ENCODE results near the gene HECA. TPM values are rescaled to one million over a fixed set of nuclear protein-coding genes. Genes with fewer than 3 reads are reported as not detected.

Gene HECA
- total RNA-seq, 2 experiments from 2014 or later = 203 to 207 TPM

DNA sequence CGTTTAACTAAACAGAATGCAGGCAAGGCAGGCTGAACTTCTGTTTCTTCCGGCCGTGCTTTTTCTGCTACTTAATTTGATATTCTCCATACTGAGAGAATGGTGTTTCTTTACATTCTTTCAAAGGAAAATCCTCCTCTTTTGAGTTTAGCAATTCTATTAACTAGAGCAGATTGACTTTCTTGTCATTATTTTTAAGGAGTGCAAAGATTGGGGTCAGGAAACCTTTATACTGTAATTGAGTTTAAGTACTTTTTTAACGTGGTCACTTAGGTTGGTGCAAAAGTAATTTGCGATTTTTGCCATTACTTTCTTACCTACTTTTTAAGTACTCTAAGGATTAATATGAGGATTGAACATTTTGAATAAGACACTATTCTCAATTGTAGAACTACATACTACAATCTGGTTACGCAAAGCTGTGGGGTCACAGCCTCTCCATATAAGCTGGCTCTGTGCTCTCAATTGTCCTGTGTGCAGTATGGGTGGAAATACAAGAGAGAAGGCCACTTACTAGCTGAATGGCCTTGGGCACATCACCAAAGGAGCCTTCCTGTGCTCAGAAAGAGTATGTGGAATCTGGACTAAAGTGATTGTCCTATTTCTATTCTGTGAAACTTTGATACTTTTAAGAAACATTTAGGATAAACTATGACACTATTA is 16.7 kb downstream of the HECA start:
- H3K27me3 Mint-ChIP-seq = no peaks in the 10 kb centered on the region
- peaks cover 67% of the 10 kb centered on the region for H3K4me1 ChIP-seq (ENCODE audit: insufficient read depth, low read length)
- DNase-seq (no peak), ATAC-seq (ENCODE audit: poor library complexity) (no peak)
- peaks cover 35% of the 10 kb centered on the region for H3K36me3 Mint-ChIP-seq (ENCODE audit: low read depth)
- peak overlapping the region; percentile 68 for H3K4me3 Mint-ChIP-seq
- no peaks in the 10 kb centered on the region for H3K27me3 ChIP-seq (ENCODE audit: control insufficient read depth in 1 of 2, insufficient read depth in 2 of 2, low read length in 2 of 2)
- H3K4me1 Mint-ChIP-seq (ENCODE audit: low read depth) = peaks cover 94% of the 10 kb centered on the region
- peak overlapping the region; percentile 80 for H3K27ac Mint-ChIP-seq
- TF ChIP-seq, protein P1, sequence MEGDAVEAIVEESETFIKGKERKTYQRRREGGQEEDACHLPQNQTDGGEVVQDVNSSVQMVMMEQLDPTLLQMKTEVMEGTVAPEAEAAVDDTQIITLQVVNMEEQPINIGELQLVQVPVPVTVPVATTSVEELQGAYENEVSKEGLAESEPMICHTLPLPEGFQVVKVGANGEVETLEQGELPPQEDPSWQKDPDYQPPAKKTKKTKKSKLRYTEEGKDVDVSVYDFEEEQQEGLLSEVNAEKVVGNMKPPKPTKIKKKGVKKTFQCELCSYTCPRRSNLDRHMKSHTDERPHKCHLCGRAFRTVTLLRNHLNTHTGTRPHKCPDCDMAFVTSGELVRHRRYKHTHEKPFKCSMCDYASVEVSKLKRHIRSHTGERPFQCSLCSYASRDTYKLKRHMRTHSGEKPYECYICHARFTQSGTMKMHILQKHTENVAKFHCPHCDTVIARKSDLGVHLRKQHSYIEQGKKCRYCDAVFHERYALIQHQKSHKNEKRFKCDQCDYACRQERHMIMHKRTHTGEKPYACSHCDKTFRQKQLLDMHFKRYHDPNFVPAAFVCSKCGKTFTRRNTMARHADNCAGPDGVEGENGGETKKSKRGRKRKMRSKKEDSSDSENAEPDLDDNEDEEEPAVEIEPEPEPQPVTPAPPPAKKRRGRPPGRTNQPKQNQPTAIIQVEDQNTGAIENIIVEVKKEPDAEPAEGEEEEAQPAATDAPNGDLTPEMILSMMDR (IDR thresholded peaks at IDR 0.05) = no peak
- peak overlapping the region; percentile 2 to 60 for H3K27ac ChIP-seq (ENCODE audit: low read depth in 1 of 2, low read length in 2 of 2)
- peaks cover 16% of the 10 kb centered on the region for H3K36me3 ChIP-seq (ENCODE audit: insufficient read depth, low read length)
- POLR2A ChIA-PET = interaction anchor here (0.6 to 6.6 kb wide), 12 partner anchors 8 to 223 kb away, joined by 3 to 66 read pairs (median 4); partner anchors contain the start of gene CITED2
- H3K9me3 ChIP-seq (ENCODE audit: control insufficient read depth in 1 of 2, insufficient read depth in 1 of 2, low read length in 2 of 2) = no peaks in the 10 kb centered on the region
- CTCF ChIA-PET = interaction anchor here (1.5 to 1.7 kb wide), 3 partner anchors 27 to 70 kb away, joined by 3 to 4 read pairs (median 4); no protein-coding TSS in a partner anchor
- intact Hi-C loops (cut with DNase I, micrococcal nuclease) = loop anchor here in 1 of 2 experiments (1.0 kb wide), 1 partner anchor 10 kb away; no protein-coding TSS in a partner anchor
- peak overlapping the region; percentile 28 for H3K4me3 ChIP-seq (ENCODE audit: low read length)
- no peaks in the 10 kb centered on the region for H3K9me3 Mint-ChIP-seq

- TF ChIP-seq, protein P1 (IDR thresholded peaks at IDR 0.05) = no peak
- intact Hi-C loops (cut with DNase I, micrococcal nuclease) = no loop called here
- CTCF ChIA-PET = interaction anchor here (0.8 to 1.7 kb wide), 5 partner anchors 15 to 69 kb away, joined by 3 to 5 read pairs (median 4); no protein-coding TSS in a partner anchor
- peaks cover 22% of the 10 kb centered on the region for H3K36me3 ChIP-seq (ENCODE audit: insufficient read depth, low read length)
- peak overlapping the region; percentile 80 for H3K27ac Mint-ChIP-seq
- H3K27me3 Mint-ChIP-seq = no peaks in the 10 kb centered on the region
- H3K9me3 Mint-ChIP-seq = no peaks in the 10 kb centered on the region
- DNase-seq (no peak), ATAC-seq (ENCODE audit: poor library complexity) (peak; percentile 31)
- H3K4me1 Mint-ChIP-seq (ENCODE audit: low read depth) = peaks cover 94% of the 10 kb centered on the region
- peak overlapping the region; percentile 68 for H3K4me3 Mint-ChIP-seq
- H3K36me3 Mint-ChIP-seq (ENCODE audit: low read depth) = peaks cover 35% of the 10 kb centered on the region
- no peaks in the 10 kb centered on the region for H3K9me3 ChIP-seq (ENCODE audit: control insufficient read depth in 1 of 2, insufficient read depth in 1 of 2, low read length in 2 of 2)
- peak overlapping the region; percentile 28 for H3K4me3 ChIP-seq (ENCODE audit: low read length)
- H3K27ac ChIP-seq (ENCODE audit: low read depth in 1 of 2, low read length in 2 of 2) = peak overlapping the region; percentile 39 to 60
- POLR2A ChIA-PET = interaction anchor here (0.6 to 6.6 kb wide), 13 partner anchors 8 to 39 kb away, joined by 3 to 66 read pairs (median 4); no protein-coding TSS in a partner anchor
- peaks cover 67% of the 10 kb centered on the region for H3K4me1 ChIP-seq (ENCODE audit: insufficient read depth, low read length)
- H3K27me3 ChIP-seq (ENCODE audit: control insufficient read depth in 1 of 2, insufficient read depth in 2 of 2, low read length in 2 of 2) = no peaks in the 10 kb centered on the region
Observed at GRCh38 chr6:139152088-139152891, 17.4 kb downstream of the HECA start.

DNA sequence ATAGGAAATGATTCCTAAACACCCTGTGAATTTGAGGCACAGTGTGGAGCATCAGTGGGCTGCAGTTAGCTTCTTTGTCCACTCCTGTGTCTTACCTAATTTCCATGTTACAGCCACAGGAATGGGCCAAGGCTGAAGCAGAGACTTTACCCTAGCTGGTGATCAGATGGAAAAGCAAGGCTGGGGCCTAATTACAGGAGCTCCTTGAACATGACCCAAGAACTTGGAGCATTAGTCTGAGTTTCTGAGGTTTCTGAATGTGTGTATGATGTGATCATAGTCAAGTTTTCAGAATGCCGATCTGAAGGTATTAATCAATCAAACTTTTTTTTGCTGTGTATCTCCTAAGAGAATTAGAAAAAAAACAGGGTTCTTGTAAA is 18.0 kb downstream of the HECA start:
- intact Hi-C loops (cut with DNase I, micrococcal nuclease) = no loop called here
- peak overlapping the region in 1 of 2 donors; percentile 39 for H3K27ac ChIP-seq (ENCODE audit: low read depth in 1 of 2, low read length in 2 of 2)
- ChIA-PET CTCF (interaction anchor here (0.8 to 1.7 kb wide), 5 partner anchors 16 to 68 kb away, joined by 3 to 5 read pairs (median 4); no protein-coding TSS in a partner anchor), POLR2A (interaction anchor here (0.6 to 6.6 kb wide), 8 partner anchors 8 to 39 kb away, joined by 3 to 66 read pairs (median 5); no protein-coding TSS in a partner anchor)
- no peaks in the 10 kb centered on the region for H3K27me3 ChIP-seq (ENCODE audit: control insufficient read depth in 1 of 2, insufficient read depth in 2 of 2, low read length in 2 of 2)
- Mint-ChIP-seq H3K4me1 (ENCODE audit: low read depth) (peaks cover 94% of the 10 kb centered on the region), H3K36me3 (ENCODE audit: low read depth) (peaks cover 40% of the 10 kb centered on the region), H3K9me3 (no peaks in the 10 kb centered on the region), H3K4me3 (peak overlapping the region; percentile 68), H3K27me3 (no peaks in the 10 kb centered on the region), H3K27ac (peak overlapping the region; percentile 80)
- DNase-seq (no peak), ATAC-seq (ENCODE audit: poor library complexity) (no peak)
- H3K9me3 ChIP-seq (ENCODE audit: control insufficient read depth in 1 of 2, insufficient read depth in 1 of 2, low read length in 2 of 2) = no peaks in the 10 kb centered on the region
- peaks cover 68% of the 10 kb centered on the region for H3K4me1 ChIP-seq (ENCODE audit: insufficient read depth, low read length)
- H3K36me3 ChIP-seq (ENCODE audit: insufficient read depth, low read length) = peaks cover 28% of the 10 kb centered on the region
- no peak overlapping the region for H3K4me3 ChIP-seq (ENCODE audit: low read length)
- TF ChIP-seq, protein P1 (IDR thresholded peaks at IDR 0.05) = no peak

All from CD4-positive, alpha-beta T cell (primary cell).